Umbilical cord (tissue), 2 donors: ENCODE data around the gene CLCA2. TPM values are rescaled to one million over a fixed set of nuclear protein-coding genes. Genes with fewer than 3 reads are reported as not detected.

Experiments used
- DNase-seq: peaks from one replicate; pipeline ENCODE4 v3.0.0-alpha.2; 2015; ENCODE audit warnings: low spot score
- total RNA-seq: library from RNA; depleted of rRNA; stranded (reverse); fragments of >200 nt; gene quantifications from one replicate; pipeline ENCODE4 v1.2.3, GENCODE V29; 2014; ENCODE audit warnings: low replicate concordance; ENCODE audit not compliant: insufficient read depth

The CLCA2 gene
- total RNA-seq, 1 donor from 2014 or later: 11.3 TPM

- no peak for DNase-seq
Observed at GRCh38 chr1:86477682-86478081, 53.7 kb downstream of the CLCA2 start.

GRCh38 chr1:86478416-86479156 lies 54.6 kb downstream of the CLCA2 start:
- no peak for DNase-seq

- no peak for DNase-seq
Observed at GRCh38 chr1:86481966-86482365, 58.0 kb downstream of the CLCA2 start.

GRCh38 chr1:86487131-86487810 lies 63.3 kb downstream of the CLCA2 start:
- DNase-seq: peak; percentile 51

GRCh38 chr1:86487811-86488141 lies 63.8 kb downstream of the CLCA2 start:
- no peak for DNase-seq

GRCh38 chr1:86489242-86489878 lies 65.4 kb downstream of the CLCA2 start:
- no peak for DNase-seq

- DNase-seq: no peak
Observed at GRCh38 chr1:86491171-86491950, 67.4 kb downstream of the CLCA2 start.

- DNase-seq: no peak
Observed at GRCh38 chr1:86498281-86498680, 74.3 kb downstream of the CLCA2 start.

- DNase-seq: no peak
Observed at GRCh38 chr1:86499987-86500593, 76.1 kb downstream of the CLCA2 start.

- DNase-seq: peak; percentile 87
Observed at GRCh38 chr1:86500714-86501113, 76.7 kb downstream of the CLCA2 start.

- peak; percentile 52 for DNase-seq
Observed at GRCh38 chr1:86502125-86502646, 78.2 kb downstream of the CLCA2 start.

GRCh38 chr1:86502721-86503405 lies 78.9 kb downstream of the CLCA2 start:
- DNase-seq: peak; percentile 81

- DNase-seq: peak; percentile 90
Observed at GRCh38 chr1:86503406-86504136, 79.6 kb downstream of the CLCA2 start.

- no peak for DNase-seq
Observed at GRCh38 chr1:86504137-86504479, 80.1 kb downstream of the CLCA2 start.

GRCh38 chr1:86504895-86505563 lies 81.1 kb downstream of the CLCA2 start:
- peak; percentile 86 for DNase-seq

GRCh38 chr1:86505564-86505902 lies 81.6 kb downstream of the CLCA2 start:
- DNase-seq: no peak
